GM18502 (cell line): ENCODE results near the gene HOXB5.

Experiments used
- ATAC-seq: cut with Tn5 transposase; IDR thresholded peaks from one replicate; pipeline ENCODE4 v1.9.1; 2021; ENCODE audit warnings: mild to moderate bottlenecking; ENCODE audit not compliant: unreplicated experiment, poor library complexity

HOXB5 gene

DNA sequence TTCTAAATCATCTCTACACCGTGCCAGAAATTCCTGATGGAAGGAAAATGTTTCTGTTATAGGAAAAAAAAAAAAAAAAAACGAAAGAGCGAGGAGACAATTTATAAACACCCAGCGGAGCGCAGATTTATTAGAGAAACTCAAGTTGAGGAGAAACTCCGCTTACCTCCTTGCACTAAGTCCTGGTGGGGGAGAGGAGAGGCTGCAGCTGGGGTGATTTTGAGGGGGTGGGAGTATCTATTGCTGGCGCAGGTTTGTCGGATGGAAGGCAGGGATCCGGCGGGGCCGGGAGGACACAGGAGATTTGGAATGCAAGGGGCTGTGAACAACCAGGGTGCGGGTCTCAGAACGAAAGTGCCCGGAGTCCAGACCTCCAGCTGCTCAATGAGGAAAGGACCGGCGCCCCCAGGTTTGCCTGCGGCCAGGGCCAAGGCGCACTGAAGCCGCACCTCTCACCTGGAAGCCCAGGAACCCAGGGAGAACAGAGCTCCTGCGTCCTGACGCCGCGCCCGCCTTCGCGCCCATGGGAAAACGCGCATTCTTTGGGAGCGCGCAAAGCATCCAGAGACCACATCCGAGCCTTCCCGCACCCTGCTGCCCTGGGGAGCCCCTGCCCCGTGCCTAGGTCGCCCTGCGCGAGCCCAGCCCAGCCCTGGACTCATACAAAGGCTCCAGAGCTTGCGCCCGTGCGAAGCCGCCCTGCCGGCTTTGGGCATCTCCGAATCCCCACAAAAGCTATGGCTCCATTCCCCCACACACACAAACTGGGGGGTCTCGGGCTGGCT is 24.1 kb upstream of the HOXB5 start:
- no peak for ATAC-seq

DNA sequence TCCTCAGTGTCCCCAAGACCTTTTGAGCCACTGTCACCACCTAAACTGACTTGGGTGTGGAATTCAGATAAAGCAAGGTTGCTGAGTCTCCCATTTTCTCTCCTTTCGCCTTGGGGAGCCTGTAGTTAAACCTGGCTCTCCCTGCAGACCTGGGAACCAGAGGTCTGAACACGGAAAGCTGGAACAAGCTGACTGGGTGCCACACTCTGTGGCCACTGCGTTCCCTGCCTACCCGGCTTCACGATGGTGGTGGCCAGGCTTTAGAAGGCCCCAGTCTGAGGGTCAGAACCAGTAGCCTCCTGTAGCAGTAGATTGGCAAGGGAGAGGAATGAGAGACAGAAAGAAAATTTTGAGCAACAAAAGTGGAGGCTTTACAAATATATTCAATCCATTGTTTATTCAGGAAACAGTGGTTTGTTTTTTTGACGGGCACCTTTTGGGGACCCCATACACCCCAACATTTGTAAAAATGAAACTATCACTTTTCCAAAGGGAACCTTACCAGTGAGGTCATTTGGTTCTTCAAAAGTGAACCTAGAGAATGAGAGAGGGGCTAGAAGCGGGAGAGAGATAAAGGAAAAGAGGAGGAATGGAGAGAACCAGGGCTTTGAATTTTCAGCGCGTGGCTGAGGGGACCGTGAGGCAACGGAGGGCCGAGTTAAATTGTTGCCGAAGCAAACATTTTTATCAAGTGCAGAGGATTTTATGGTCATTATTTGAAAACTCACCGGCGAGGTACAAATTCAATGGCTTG is 23.3 kb upstream of the HOXB5 start:
- no peak for ATAC-seq

DNA sequence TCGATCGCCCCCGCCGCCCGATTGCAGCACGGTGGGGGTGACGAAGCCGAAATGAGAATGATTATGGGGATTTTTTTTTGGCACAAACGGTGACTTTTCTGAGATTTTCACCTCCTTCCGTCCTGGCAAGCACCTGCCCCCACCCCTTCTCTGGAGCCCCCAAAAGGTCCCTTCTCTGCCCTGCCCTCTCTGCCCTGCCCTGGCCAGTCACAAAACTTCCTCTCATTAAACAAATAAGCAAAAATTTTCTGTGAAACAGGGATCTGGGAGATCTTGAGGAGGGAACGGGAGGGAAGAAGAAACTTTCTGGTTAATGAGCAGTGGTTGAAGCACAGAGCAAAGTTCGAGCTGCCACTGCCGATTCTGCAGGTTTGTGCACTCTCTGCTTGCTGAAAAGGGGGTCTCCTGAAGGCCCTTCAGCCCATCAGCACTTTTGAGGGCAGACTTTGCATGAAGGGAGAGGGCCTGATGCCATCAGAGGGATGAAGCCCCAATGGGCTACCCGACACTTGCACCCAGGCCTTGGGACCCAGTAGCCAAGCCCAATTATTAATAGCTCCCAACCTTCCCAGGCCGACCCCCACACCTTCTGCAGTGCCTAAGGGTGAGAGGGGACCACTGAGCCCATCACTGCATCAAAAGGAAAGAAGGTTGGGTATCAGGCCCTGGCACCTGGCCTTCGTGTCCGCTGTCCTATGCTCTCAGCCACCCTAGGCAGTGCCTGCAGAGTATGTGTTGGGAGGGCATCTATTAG is 22.6 kb upstream of the HOXB5 start:
- ATAC-seq, result no peak

DNA sequence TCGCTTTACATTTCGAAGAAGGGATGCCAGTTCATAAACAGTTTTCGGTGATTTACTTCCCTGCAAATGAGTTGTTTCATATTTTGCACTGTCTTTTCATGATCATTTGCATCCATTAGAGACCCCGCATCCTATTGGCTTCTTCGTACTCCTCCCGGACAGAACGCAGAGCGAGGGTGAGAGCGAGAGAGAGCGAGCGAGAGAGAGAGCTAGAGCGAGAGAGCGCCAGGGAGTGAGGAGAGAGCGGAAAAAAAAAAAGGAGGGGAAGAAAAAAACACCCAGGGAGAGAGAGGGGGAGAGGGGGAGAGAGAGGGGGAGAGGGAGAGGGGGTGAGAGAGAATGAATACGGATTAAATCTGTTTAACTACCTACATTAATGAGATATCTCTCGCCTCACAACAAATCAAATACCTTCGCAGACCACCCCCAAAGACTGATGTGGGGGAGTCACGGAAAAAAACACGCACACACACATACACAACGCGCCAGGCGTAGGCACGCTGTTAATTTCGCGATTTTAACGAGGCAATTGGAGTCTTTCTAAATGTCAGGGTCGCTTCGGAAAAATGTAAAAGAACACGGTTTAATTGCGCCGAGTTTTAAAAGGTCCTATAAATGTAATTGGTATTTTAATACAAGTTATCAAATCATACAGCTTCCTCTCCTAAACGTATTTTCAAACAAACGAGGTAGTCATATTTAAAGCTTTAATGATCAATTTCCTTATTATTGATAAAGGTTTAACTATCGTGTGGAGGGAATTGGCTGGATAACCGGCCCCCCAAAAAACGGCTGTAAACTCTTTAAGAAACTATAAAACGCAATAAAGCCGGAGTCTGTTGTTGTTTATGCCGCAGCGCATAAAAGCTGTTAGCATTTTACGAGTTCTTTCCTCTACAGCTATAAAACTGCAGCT is 21.7 kb upstream of the HOXB5 start, which contains the start of gene HOXB8:
HOXB8 (minus strand) TSS at position 246 of the 916 bp plus-strand sequence. CDS start 588 bp downstream, outside the sequence.
- no peak for ATAC-seq

DNA sequence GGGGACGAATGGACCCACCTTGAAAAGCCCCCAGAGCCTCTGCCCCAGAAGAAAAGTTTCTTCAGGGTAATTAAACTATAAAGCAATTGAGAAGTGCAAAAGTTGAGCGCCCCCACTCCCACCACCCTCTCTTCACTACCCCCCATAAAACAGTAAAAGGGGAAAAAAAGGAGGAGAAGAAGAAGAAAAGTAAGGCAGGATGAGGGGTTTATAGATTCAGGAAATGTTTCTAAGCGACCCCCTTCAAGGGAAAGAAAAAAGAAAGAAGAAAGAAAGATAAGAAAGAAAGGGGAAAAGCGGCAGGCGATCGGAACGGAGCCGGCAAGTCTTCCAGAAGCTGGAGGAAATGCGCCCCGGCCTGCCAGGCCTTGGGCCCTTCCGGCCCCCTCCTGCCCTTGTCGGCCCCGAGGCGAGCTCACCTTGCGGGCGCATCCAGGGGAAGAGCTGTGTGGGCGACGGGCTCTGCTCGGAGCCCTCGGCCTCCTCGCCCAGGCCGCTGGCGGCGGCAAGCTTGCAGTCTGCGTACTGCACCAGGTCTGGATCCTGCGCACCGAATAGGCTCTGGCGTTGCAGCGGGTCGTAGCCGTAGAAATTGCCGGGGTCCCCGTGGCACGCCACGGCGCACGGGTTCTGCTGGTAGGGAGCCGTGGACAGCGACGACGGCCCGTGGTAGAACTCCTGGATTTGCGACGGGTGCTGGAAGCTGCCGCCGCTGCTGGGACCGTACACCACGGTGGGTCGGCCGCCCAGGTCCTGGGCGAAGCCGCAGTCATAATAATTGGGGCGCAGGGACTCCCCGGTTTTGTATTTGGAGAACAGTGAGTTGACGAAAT is 20.5 kb upstream of the HOXB5 start:
- ATAC-seq, result no peak

DNA sequence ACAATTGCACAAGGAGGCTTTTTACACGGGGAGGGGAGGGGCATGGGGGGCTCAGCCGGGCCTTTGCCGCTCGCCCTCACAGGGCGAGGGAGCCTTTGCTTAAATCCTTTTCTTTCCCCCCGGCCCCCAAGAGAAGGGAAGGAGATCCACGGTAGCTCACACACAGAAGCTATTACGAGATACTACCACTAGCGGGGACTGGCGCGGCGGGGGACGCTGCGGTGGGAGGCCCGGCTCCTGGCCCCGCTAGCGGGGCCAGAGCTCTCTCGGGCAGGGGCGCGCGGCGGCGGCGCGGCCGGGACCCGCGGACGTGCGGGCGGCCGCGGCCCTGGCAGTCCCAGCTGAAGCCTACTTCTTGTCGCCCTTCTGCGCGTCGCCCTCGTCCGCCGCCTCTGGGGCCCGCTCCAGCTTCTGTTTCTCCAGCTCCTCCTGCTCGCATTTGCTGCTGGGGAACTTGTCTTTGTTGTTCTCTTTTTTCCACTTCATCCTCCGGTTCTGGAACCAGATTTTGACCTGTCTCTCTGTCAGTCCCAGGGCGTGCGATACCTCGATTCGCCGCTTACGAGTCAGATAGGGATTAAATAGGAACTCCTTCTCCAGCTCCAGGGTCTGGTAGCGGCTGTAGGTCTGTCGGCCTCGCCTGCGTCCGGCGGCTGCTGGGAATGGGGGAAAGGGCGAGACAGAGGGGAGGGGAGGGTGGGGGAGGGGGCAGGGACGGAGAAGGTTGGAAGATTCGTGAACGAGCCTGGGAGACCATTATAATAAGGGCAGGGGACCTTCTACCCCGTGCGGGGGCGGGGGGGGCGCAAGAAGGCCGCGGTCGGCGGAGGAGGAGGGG is 19.5 kb upstream of the HOXB5 start:
- peak; percentile 44 for ATAC-seq

DNA sequence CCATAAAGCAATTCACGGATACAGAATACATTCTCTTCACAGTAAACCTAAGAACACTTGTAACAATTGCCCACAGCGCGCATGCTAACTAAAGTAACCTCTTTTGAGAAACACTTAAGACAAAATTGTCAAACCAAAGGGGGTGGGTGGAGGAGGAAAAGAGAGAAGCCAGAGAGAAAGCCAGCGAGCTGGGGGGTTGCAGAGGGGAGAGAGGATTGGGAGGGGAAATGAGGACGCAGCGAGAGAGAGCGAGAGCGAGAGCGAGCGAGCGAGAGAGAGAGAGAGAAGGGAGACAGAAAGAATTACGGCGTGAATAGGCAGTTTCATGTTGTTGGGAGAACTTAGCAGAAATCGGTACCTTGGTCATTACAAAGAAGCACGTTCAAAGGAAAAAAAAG is 18.9 kb upstream of the HOXB5 start:
- ATAC-seq, result no peak

DNA sequence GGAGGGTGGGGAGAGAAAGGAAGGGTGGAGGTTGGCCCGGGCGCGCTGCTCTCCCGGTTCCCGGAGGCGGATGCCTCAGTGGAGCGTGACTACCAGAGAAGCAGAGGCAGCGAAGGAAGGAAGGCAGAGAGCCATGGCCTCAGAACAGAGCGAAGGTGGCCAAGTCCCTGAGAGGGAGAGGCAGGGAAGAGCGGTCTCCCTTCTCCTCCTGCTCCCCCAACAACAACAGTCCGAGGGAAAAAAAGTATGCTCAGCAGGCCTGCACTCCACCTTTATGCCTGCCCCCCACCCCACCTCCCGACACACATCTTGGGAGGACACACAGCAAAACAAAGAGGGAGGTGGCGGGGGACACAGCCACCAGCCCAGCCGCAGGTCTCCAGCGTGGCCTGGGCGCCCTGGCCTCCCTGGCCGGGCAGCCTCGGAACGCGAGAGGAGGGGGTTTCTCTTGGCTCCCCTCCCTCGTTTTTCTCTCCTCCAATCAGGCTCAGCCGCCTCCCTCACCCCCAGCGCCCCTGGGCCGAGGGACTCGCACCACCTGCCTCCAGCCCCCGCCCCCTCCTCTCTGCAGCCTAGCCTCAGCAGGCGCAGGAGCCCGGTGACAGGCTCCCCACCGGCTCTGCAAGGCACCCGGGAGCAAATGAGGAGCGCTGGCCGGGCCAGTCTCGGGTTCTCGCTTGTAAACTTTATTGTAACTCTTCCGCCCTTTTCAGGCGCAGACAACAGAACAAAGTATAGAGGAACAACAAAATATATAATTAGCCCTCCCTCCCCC is 18.3 kb upstream of the HOXB5 start:
- no peak for ATAC-seq

DNA sequence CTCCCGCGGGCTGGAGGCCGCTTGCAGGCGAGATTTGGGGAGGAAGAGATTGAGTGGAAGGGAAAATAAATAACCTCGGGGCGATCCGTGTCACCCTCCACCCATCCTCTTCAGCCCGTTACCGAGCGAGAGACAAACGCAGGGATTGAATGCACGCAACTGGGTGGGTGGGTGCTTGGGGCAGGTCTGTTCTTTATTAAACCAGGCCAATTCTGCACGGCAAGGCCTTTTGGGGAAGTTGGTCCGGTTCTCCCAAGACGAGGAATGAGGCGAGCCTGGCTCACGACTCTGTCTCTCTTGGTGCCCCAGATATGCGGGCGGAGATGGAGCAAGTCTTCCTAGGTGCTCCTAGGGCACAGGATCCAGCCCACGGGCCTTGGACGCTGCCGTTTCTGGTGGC is 17.6 kb upstream of the HOXB5 start:
- ATAC-seq, result no peak

DNA sequence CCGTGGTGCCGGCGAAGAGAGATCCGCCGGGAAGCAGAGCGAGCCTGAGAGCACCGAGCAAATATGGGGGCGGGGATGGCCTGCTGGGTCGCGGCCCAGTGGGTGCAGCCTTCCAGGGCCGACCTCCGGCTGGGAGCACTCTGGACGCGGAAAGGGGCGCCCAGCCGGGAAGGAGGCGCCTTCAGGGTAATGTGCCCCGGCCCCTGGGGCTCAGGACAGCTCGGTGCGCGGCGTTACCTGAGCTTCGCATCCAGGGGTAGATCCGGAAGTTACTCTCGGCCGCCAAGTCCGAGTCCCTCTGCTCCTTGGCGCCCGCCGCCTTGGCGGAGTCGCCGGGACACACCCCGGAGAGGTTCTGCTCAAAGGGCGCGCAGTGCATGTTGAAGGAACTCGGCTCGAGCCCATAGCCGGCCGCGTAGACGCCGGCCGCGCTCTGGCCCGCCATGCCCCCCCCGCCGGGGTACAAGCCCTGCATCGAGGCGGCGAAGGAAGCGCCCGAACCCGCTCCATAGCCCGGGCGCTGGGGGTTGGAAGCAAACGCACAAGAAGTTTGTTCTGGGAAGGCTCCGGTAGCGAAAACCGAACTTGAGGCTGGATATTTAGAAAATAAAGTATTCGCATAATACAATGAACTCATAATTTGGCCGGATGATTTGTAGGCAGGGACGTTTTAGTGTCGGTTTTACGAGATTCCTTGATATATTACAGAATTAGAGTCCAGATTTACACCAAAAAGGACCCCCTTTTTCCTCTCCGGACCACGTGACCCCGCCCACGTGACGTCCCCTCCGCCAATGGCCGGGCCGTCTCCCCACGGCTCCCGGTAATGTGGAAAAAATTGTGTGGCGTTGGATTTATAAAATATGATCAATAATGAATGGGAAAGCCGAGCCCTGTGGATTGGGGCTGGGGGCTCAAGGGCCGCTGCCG is 17.0 kb upstream of the HOXB5 start, which contains the start of gene HOXB7:
HOXB7 (minus strand) TSS at position 736 of the 930 bp plus-strand sequence; CDS start at position 637, 99 bp downstream.
- no peak for ATAC-seq

DNA sequence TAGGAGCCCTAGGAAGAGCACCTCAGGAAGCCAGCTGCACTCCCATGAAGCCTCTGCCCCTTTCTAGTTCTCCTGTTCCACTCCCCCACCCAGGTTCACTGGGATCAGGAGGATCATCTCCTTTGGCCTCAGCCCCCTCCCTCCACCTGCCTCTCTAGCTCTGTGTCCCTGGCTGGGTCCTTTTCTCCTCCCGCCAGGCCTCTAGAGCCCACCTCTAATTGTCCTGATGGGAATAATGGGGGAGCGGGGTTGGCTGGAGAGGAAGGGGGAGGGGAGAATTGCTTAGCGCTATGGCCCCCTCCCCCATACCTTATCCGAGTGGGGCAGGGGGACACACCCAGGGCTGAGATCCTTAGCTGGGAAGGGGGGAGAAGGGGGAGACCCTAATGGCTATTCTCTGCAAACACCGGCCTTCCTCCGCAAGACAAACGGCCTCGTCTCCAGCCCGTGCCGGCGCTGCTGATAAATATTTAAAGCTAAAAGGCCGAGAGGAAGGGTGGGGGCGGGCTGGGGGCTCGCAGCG is 16.2 kb upstream of the HOXB5 start:
- no peak for ATAC-seq

DNA sequence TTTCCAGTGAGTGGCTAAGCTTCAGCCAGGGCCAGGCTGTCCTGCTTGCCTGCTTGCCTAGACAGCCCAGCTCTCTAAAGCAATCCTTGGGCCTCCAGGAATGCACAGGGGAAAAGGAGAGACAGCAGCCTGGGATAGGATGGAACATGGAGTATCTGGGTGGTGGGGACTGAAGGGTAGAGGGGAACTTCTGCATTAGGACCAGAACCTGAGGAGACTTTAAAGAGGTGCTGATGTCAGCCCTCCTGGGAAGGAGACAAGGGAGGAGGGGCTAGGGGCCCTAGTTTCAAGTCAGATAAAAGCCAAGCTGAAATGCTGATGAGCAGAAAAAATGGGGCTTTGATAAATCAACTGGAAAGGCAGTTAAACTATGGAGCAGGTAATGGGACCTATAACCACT is 15.5 kb upstream of the HOXB5 start:
- no peak for ATAC-seq

DNA sequence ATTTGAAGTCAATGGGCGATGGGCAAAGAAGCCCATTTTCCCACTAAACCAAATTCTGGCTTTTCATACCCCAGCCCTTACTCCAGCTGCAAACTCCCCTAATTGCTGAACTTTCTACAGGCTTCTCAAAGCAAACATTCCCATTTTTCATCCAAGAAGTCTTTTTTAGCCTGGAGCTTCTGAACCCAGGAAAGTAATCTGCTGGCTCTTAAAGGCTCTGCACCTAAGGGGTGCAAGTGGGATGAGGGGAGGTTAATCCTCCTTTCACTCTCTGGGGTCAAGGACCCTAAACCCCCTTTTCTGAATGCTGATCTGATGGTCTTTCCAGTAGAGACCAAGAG is 14.9 kb upstream of the HOXB5 start:
- no peak for ATAC-seq

DNA sequence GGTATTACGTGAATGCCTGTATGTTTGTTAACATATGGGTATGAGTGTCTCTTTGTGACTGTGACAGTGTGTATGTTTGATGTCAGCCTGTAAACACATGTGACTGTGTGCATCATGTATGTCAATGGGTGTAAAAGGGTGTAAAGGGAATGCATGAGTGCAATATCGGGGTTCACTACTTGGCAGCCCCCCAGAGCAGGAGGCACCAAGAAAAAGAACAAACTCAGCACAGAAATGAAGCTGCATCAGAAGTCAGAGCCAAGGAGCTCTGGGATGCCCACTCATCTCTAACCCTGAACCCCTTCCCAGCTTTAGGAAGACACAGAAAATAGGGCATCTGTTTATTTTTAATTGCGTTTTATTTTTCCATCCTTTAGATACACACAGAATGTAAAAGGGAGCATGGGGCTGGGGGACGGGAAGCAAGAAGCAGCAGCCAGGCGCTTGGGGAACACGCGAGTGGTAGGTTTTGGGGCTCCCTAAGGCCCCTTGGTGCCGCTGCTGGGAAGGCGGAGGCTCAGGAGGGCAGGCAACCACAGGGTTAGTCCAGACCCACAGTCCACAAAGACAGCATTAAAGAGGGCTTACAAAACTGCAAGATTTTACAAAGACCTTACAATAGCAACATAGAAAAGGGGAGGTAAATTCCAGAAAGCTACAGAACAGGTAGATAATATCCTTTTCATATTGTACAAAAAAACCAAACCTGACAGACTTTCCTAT is 13.5 kb upstream of the HOXB5 start:
- no peak for ATAC-seq
